SK-N-MC (cell line): Measurements from ENCODE around the gene CDC42BPB.

Source experiments
- EZH2 ChIP-seq: fragments of 200-600 bp; sonication (generic); IDR thresholded peaks from one replicate; pipeline ENCODE4 v1.6.1; 2017; ENCODE audit warnings: antibody characterized with exemption
- POLR2AphosphoS5 ChIP-seq: IDR thresholded peaks from 2 replicates; pipeline ENCODE4 v1.6.1; 2012; ENCODE audit warnings: mild to moderate bottlenecking, low read depth, low read length, borderline replicate concordance

- TF ChIP-seq POLR2AphosphoS5 = no peak
- TF ChIP-seq EZH2 = no peak
Measured at GRCh38 chr14:102914474-102915291, 142.7 kb downstream of the CDC42BPB start.
